Mesenchymal stem cell (in vitro differentiated cells and primary cell): ENCODE results near the gene ATP23.

Source experiments
- DNase-seq: peaks from one replicate; pipeline ENCODE4 v3.0.0-alpha.2; 2013
- H2AFZ ChIP-seq: one replicate; pipeline ENCODE4 v1.6.1; 2013; ENCODE audit warnings: low read depth, mild to moderate bottlenecking, control low read depth, inconsistent platforms, low read length, moderate library complexity
- H2AK5ac ChIP-seq: 2 replicates; pipeline ENCODE4 v1.6.1; 2013; ENCODE audit warnings: low read length, moderate library complexity, mild to moderate bottlenecking, inconsistent platforms; ENCODE audit not compliant: severe bottlenecking
- H2BK120ac ChIP-seq: one replicate; pipeline ENCODE4 v1.6.1; 2013; ENCODE audit warnings: low read depth, mild to moderate bottlenecking, inconsistent platforms, low read length, moderate library complexity
- H2BK12ac ChIP-seq, 2 experiments: one replicate each; pipeline ENCODE4 v1.6.1; 2013; ENCODE audit warnings: inconsistent platforms in 2 of 2, low read length in 2 of 2, mild to moderate bottlenecking in 2 of 2, moderate library complexity in 2 of 2, control low read depth in 1 of 2
- H2BK15ac ChIP-seq: one replicate; pipeline ENCODE4 v1.6.1; 2013; ENCODE audit warnings: mild to moderate bottlenecking, low read depth, inconsistent platforms; ENCODE audit not compliant: poor library complexity, severe bottlenecking
- H2BK5ac ChIP-seq: 2 replicates; pipeline ENCODE4 v1.6.1; 2013; ENCODE audit warnings: low read depth, mild to moderate bottlenecking, low read length, control low read depth, inconsistent platforms; ENCODE audit not compliant: poor library complexity, severe bottlenecking
- H3K14ac ChIP-seq, 2 experiments: one replicate each; pipeline ENCODE4 v1.6.1; 2013; ENCODE audit warnings: inconsistent platforms in 2 of 2, low read length in 2 of 2, control low read depth in 1 of 2, mild to moderate bottlenecking in 1 of 2, moderate library complexity in 1 of 2
- H3K18ac ChIP-seq, 2 experiments: one replicate each; pipeline ENCODE4 v1.6.1; 2013; ENCODE audit warnings: inconsistent platforms in 2 of 2, low read length in 2 of 2, control low read depth in 1 of 2, low read depth in 1 of 2, mild to moderate bottlenecking in 1 of 2
- H3K23ac ChIP-seq, 2 experiments: one replicate each; pipeline ENCODE4 v1.6.1; 2013; ENCODE audit warnings: inconsistent platforms in 2 of 2, low read length in 2 of 2, mild to moderate bottlenecking in 2 of 2, moderate library complexity in 2 of 2, control low read depth in 1 of 2
- H3K27ac ChIP-seq: 2 replicates; pipeline ENCODE4 v1.5.1; 2013; ENCODE audit warnings: mild to moderate bottlenecking, moderate library complexity, low read length, control low read depth, inconsistent platforms; ENCODE audit not compliant: poor library complexity, severe bottlenecking
- H3K27me3 ChIP-seq, 2 experiments: 2 replicates each; pipeline versions ENCODE4 v1.6.1 to v1.7.0; 2013; ENCODE audit warnings: low read length in 2 of 2, mild to moderate bottlenecking in 2 of 2, moderate library complexity in 2 of 2, control low read depth in 1 of 2, inconsistent platforms in 1 of 2; ENCODE audit not compliant: control insufficient read depth in 1 of 2, insufficient read depth in 1 of 2
- H3K36me3 ChIP-seq, 2 experiments: 2 replicates each; pipeline versions ENCODE4 v1.6.1 to v1.7.0; 2013; ENCODE audit warnings: low read length in 2 of 2, control low read depth in 1 of 2, inconsistent platforms in 1 of 2, low read depth in 1 of 2, mild to moderate bottlenecking in 1 of 2; ENCODE audit not compliant: insufficient read depth in 2 of 2, control insufficient read depth in 1 of 2
- H3K4ac ChIP-seq, 2 experiments: one replicate each; pipeline ENCODE4 v1.6.1; 2013; ENCODE audit warnings: inconsistent platforms in 2 of 2, low read length in 2 of 2, mild to moderate bottlenecking in 2 of 2, moderate library complexity in 2 of 2, control low read depth in 1 of 2, low read depth in 1 of 2
- H3K4me1 ChIP-seq: 2 replicates; pipeline ENCODE4 v1.6.1; 2013; ENCODE audit warnings: low read depth, low read length, control low read depth; ENCODE audit not compliant: control insufficient read depth, insufficient read depth
- H3K4me2 ChIP-seq: 2 replicates; pipeline ENCODE4 v1.6.1; 2013; ENCODE audit warnings: low read length, mild to moderate bottlenecking, inconsistent platforms; ENCODE audit not compliant: poor library complexity, severe bottlenecking
- H3K4me3 ChIP-seq, 2 experiments: 2 replicates each; pipeline versions ENCODE4 v1.5.1 to v1.7.0; 2013; ENCODE audit warnings: low read length in 2 of 2, mild to moderate bottlenecking in 2 of 2, control low read depth in 1 of 2, low read depth in 1 of 2; ENCODE audit not compliant: insufficient read depth in 1 of 2
- H3K79me1 ChIP-seq: replicated peaks from 2 replicates; pipeline ENCODE4 v1.6.1; 2013; ENCODE audit warnings: mild to moderate bottlenecking, control low read depth, low read length, inconsistent platforms; ENCODE audit not compliant: poor library complexity, severe bottlenecking
- H3K9ac ChIP-seq: 2 replicates; pipeline ENCODE4 v1.7.0; 2013; ENCODE audit warnings: mild to moderate bottlenecking, low read length, moderate library complexity
- H3K9me3 ChIP-seq: 2 replicates; pipeline ENCODE4 v1.7.0; 2013; ENCODE audit warnings: mild to moderate bottlenecking, low read length; ENCODE audit not compliant: control insufficient read depth
- H4K8ac ChIP-seq: one replicate; pipeline ENCODE4 v1.6.1; 2013; ENCODE audit warnings: inconsistent platforms, mild to moderate bottlenecking, low read length, moderate library complexity
- H4K91ac ChIP-seq: one replicate; pipeline ENCODE4 v1.6.1; 2013; ENCODE audit warnings: mild to moderate bottlenecking, low read length, inconsistent platforms
- WGBS: methylation state at CpG from one replicate; pipeline ENCODE4 v1.1.7; 2013; ENCODE audit warnings: mixed read lengths; 5-methylcytosine and 5-hydroxymethylcytosine counted together

ATP23 gene

DNA sequence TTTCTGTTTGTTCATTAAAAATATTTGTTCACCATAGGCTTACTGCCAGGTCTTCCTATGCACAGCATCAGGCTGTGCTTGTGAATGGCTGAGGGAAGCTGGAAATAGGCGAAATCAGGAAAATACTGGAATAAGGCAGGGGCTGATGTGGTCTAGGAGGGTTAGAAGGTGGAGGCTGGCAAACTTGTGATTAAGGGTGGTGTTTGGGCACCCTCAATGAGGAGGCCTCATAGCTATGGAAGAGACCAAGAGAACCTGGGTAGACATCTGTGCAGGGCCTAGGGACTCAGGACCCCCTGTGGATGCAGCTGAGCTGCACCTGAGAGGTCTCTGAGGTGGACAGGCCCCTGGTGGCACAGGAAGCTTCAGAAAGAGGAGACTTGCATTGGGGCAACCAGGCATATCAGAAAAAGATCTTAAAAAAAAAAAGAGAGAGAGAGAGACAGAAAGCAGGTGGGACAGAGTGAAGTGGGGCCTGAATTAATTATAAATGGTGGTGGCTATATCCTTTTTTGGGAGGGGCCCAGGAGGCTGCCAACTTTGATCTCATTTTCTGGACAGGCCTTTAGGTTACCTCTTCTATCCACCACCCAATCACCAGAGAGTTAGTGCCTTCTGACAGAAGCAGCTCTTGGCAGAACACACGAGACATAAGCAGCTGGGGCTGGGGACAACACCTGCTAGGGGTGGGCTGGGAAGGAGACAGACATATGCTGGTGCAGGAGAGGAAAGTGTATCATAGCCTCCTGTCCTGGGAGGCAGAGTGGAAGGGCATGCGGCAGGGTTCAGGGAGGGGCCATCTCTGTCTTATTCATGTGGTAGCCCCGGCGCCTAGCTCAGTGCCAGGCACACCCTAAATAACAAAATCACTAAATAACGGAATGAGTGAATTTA lies 46.7 kb upstream of the ATP23 start:
- no peaks in the 10 kb centered on the region for H3K27me3 ChIP-seq
- no peak for DNase-seq
- peak overlapping the region; percentile 80 for H3K9ac ChIP-seq
- H2AK5ac ChIP-seq, result peak overlapping the region; percentile 97
- H3K4me3 ChIP-seq, result peak overlapping the region in 1 of 2 experiments; percentile 66
- peak overlapping the region; percentile 20 for H2BK5ac ChIP-seq
- H3K9me3 ChIP-seq, result no peaks in the 10 kb centered on the region
- peaks cover 8% of the 10 kb centered on the region for H3K79me1 ChIP-seq
- WGBS, result 97% methylated on average over 5 of the region's 6 CpGs
- H2BK15ac ChIP-seq, result peak overlapping the region; percentile 96
- H3K4me2 ChIP-seq, result peak overlapping the region; percentile 37
- H4K91ac ChIP-seq, result peak overlapping the region; percentile 98
- peak overlapping the region; percentile 98 to 99 for H2BK12ac ChIP-seq
- H3K18ac ChIP-seq, result peak overlapping the region; percentile 91 to 98
- H2AFZ ChIP-seq, result no peak overlapping the region
- peak overlapping the region; percentile 97 for H2BK120ac ChIP-seq
- peak overlapping the region; percentile 62 to 91 for H3K4ac ChIP-seq
- peak overlapping the region; percentile 92 for H4K8ac ChIP-seq
- peaks cover 33% of the 10 kb centered on the region for H3K4me1 ChIP-seq
- H3K36me3 ChIP-seq, result no peaks in the 10 kb centered on the region
- no peak overlapping the region for H3K23ac ChIP-seq
- peak overlapping the region; percentile 89 for H3K27ac ChIP-seq
- peak overlapping the region in 1 of 2 experiments; percentile 90 for H3K14ac ChIP-seq

DNA sequence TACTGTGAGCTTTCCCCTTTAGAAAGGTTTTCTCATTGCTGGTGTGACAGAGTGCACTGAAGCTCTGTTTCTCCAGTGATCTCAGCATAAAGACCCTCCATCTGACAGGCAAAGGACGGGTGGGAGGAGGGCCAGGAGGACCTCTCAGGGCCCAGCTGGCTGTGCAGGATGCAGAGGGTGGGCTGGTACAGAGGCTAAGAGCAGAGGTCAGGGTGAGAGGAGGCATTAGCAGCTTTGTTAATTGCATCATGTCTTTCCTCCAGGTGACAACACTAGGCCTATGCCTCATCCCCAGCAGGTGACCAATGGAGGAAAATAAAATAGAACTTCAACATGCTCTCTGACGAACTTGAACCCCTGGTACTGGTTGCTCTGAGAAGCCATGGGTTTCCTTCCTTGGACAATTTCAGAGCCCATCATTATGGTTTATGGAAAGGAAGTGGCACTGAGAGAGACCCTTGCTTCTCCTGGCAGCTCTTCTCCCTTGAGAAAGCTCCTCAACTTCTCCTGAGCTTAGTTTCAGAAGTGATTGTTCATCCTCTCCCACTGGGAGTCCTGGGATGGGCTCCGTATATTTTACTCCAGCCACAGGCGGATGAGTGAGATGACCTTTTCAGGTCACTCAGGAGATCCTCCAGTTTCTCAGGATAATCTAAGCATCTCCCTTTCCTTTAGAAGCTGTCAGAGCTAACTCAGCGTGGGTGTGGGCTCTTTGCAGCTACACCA lies 45.8 kb upstream of the ATP23 start:
- Histone ChIP-seq H4K8ac (peak overlapping the region; percentile 57), H3K4ac (peak overlapping the region; percentile 100), H3K18ac (peak overlapping the region; percentile 100), H3K23ac (peak overlapping the region; percentile 29 to 81), H3K9ac (peak overlapping the region; percentile 80), H2AK5ac (peak overlapping the region; percentile 96), H2BK15ac (peak overlapping the region; percentile 92), H3K4me3 (peak overlapping the region in 1 of 2 experiments; percentile 66), H2BK5ac (peak overlapping the region; percentile 96), H2BK12ac (peak overlapping the region; percentile 94 to 100), H2BK120ac (peak overlapping the region; percentile 100), H3K14ac (peak overlapping the region in 1 of 2 experiments; percentile 57), H4K91ac (peak overlapping the region; percentile 100), H2AFZ (no peak overlapping the region), H3K27me3 (no peaks in the 10 kb centered on the region), H3K27ac (peak overlapping the region; percentile 59), H3K9me3 (no peaks in the 10 kb centered on the region), H3K79me1 (peaks cover 8% of the 10 kb centered on the region), H3K36me3 (no peaks in the 10 kb centered on the region), H3K4me2 (peak overlapping the region; percentile 85), H3K4me1 (peaks cover 33% of the 10 kb centered on the region)
- DNase-seq, result peak; percentile 56
- WGBS, result 37% methylated on average over 5 of the region's 5 CpGs

DNA sequence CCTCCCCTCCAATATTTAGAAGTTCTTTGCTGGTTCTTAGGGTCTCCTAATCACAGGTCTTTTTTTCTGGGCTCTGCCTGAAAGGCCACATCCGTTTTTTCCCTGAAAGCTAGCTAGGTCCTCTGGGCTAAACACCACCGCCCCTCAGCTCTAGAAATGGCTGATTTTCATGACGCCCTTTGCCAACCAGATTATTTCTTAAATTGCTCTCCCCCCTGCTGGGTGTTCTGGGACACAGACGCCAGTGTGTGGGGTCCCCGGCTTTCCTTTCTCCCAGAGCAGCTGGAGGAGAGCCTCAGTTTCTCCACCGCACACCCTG lies 45.3 kb upstream of the ATP23 start:
- Histone ChIP-seq H2BK12ac (peak overlapping the region; percentile 75 to 94), H3K9me3 (no peaks in the 10 kb centered on the region), H2AK5ac (peak overlapping the region; percentile 96), H3K4ac (peak overlapping the region; percentile 100), H3K4me1 (peaks cover 33% of the 10 kb centered on the region), H2AFZ (no peak overlapping the region), H3K27me3 (no peaks in the 10 kb centered on the region), H4K91ac (peak overlapping the region; percentile 100), H2BK15ac (peak overlapping the region; percentile 96), H3K14ac (peak overlapping the region; percentile 89 to 95), H3K27ac (peak overlapping the region; percentile 59), H3K18ac (peak overlapping the region; percentile 100), H4K8ac (peak overlapping the region; percentile 57), H3K23ac (peak overlapping the region in 1 of 2 experiments; percentile 81), H3K79me1 (peaks cover 8% of the 10 kb centered on the region), H2BK120ac (peak overlapping the region; percentile 100), H3K4me2 (peak overlapping the region; percentile 85), H3K36me3 (no peaks in the 10 kb centered on the region), H3K4me3 (peak overlapping the region; percentile 56 to 60), H2BK5ac (peak overlapping the region; percentile 96), H3K9ac (peak overlapping the region; percentile 80)
- peak; percentile 39 for DNase-seq
- 25% methylated on average over 6 of the region's 6 CpGs for WGBS
